ENCODE results near the gene SPATS2L.

The SPATS2L gene

GRCh38 chr2:200509235-200509611 lies 202.7 kb downstream of the SPATS2L start:
- peak overlapping the region; percentile 91 for H3K4me3 ChIP-seq (ENCODE audit: low read length)
- H3K4me2 ChIP-seq (ENCODE audit: low read length), result peak overlapping the region; percentile 87
- peaks cover 17% of the 10 kb centered on the region for H3K27me3 ChIP-seq (ENCODE audit: control insufficient read depth, insufficient read depth, low read length)
- H3K4me1 ChIP-seq (ENCODE audit: control insufficient read depth, insufficient read depth, low read length), result peaks cover 11% of the 10 kb centered on the region
- no peaks in the 10 kb centered on the region for H3K36me3 ChIP-seq (ENCODE audit: insufficient read depth, low read length)
- H3K9ac ChIP-seq (ENCODE audit: low read depth, low read length), result peak overlapping the region; percentile 90
- no peaks in the 10 kb centered on the region for H3K9me3 ChIP-seq (replicated peaks; ENCODE audit: low read length)

GRCh38 chr2:200509612-200510433 lies 203.3 kb downstream of the SPATS2L start, which contains the start of gene KCTD18:
TSS of gene KCTD18 (minus strand) at chr2:200510068. CDS start at chr2:200507016, 3,052 bp downstream.
- Histone ChIP-seq H3K36me3 (ENCODE audit: insufficient read depth, low read length) (no peaks in the 10 kb centered on the region), H3K9ac (ENCODE audit: low read depth, low read length) (peak within 1 kb of the TSS; percentile 90), H3K4me3 (ENCODE audit: low read length) (peak within 1 kb of the TSS; percentile 91), H3K4me2 (ENCODE audit: low read length) (peak within 1 kb of the TSS; percentile 87), H3K4me1 (ENCODE audit: control insufficient read depth, insufficient read depth, low read length) (peaks cover 11% of the 10 kb centered on the region), H3K9me3 (replicated peaks; ENCODE audit: low read length) (no peaks in the 10 kb centered on the region), H3K27me3 (ENCODE audit: control insufficient read depth, insufficient read depth, low read length) (peaks cover 17% of the 10 kb centered on the region)

GRCh38 chr2:200515155-200515554 lies 208.7 kb downstream of the SPATS2L start:
- H3K4me2 ChIP-seq (ENCODE audit: low read length), result no peak overlapping the region
- no peaks in the 10 kb centered on the region for H3K36me3 ChIP-seq (ENCODE audit: insufficient read depth, low read length)
- H3K9ac ChIP-seq (ENCODE audit: low read depth, low read length), result no peak overlapping the region
- no peaks in the 10 kb centered on the region for H3K9me3 ChIP-seq (replicated peaks; ENCODE audit: low read length)
- no peak overlapping the region for H3K4me3 ChIP-seq (ENCODE audit: low read length)
- H3K27me3 ChIP-seq (ENCODE audit: control insufficient read depth, insufficient read depth, low read length), result peaks cover 19% of the 10 kb centered on the region
- H3K4me1 ChIP-seq (ENCODE audit: control insufficient read depth, insufficient read depth, low read length), result peaks cover 6% of the 10 kb centered on the region

GRCh38 chr2:200523158-200523557 lies 216.7 kb downstream of the SPATS2L start:
- Histone ChIP-seq H3K4me1 (ENCODE audit: control insufficient read depth, insufficient read depth, low read length) (peaks cover 25% of the 10 kb centered on the region), H3K4me2 (ENCODE audit: low read length) (no peak overlapping the region), H3K4me3 (ENCODE audit: low read length) (no peak overlapping the region), H3K27me3 (ENCODE audit: control insufficient read depth, insufficient read depth, low read length) (peaks cover 5% of the 10 kb centered on the region), H3K36me3 (ENCODE audit: insufficient read depth, low read length) (no peaks in the 10 kb centered on the region), H3K9ac (ENCODE audit: low read depth, low read length) (no peak overlapping the region), H3K9me3 (replicated peaks; ENCODE audit: low read length) (no peaks in the 10 kb centered on the region)

GRCh38 chr2:200523604-200524003 lies 217.1 kb downstream of the SPATS2L start:
- H3K9ac ChIP-seq (ENCODE audit: low read depth, low read length), result no peak overlapping the region
- H3K4me1 ChIP-seq (ENCODE audit: control insufficient read depth, insufficient read depth, low read length), result peaks cover 27% of the 10 kb centered on the region
- H3K9me3 ChIP-seq (replicated peaks; ENCODE audit: low read length), result no peaks in the 10 kb centered on the region
- no peaks in the 10 kb centered on the region for H3K36me3 ChIP-seq (ENCODE audit: insufficient read depth, low read length)
- peaks cover 5% of the 10 kb centered on the region for H3K27me3 ChIP-seq (ENCODE audit: control insufficient read depth, insufficient read depth, low read length)
- no peak overlapping the region for H3K4me3 ChIP-seq (ENCODE audit: low read length)
- H3K4me2 ChIP-seq (ENCODE audit: low read length), result no peak overlapping the region

- peak overlapping the region; percentile 90 for H3K4me2 ChIP-seq (ENCODE audit: low read length)
- peaks cover 27% of the 10 kb centered on the region for H3K4me1 ChIP-seq (ENCODE audit: control insufficient read depth, insufficient read depth, low read length)
- no peaks in the 10 kb centered on the region for H3K9me3 ChIP-seq (replicated peaks; ENCODE audit: low read length)
- H3K4me3 ChIP-seq (ENCODE audit: low read length), result peak overlapping the region; percentile 93
- no peaks in the 10 kb centered on the region for H3K36me3 ChIP-seq (ENCODE audit: insufficient read depth, low read length)
- peak overlapping the region; percentile 86 for H3K9ac ChIP-seq (ENCODE audit: low read depth, low read length)
- H3K27me3 ChIP-seq (ENCODE audit: control insufficient read depth, insufficient read depth, low read length), result peaks cover 5% of the 10 kb centered on the region
Measured at GRCh38 chr2:200525066-200525465, 218.6 kb downstream of the SPATS2L start.

- H3K9ac ChIP-seq (ENCODE audit: low read depth, low read length), result peak overlapping the region; percentile 86
- no peaks in the 10 kb centered on the region for H3K9me3 ChIP-seq (replicated peaks; ENCODE audit: low read length)
- peak overlapping the region; percentile 90 for H3K4me2 ChIP-seq (ENCODE audit: low read length)
- peaks cover 5% of the 10 kb centered on the region for H3K27me3 ChIP-seq (ENCODE audit: control insufficient read depth, insufficient read depth, low read length)
- H3K36me3 ChIP-seq (ENCODE audit: insufficient read depth, low read length), result no peaks in the 10 kb centered on the region
- peaks cover 27% of the 10 kb centered on the region for H3K4me1 ChIP-seq (ENCODE audit: control insufficient read depth, insufficient read depth, low read length)
- peak overlapping the region; percentile 93 for H3K4me3 ChIP-seq (ENCODE audit: low read length)
Measured at GRCh38 chr2:200525551-200525881, 219.0 kb downstream of the SPATS2L start.

GRCh38 chr2:200525882-200526651 lies 219.6 kb downstream of the SPATS2L start, which contains the start of gene SGO2:
TSS of gene SGO2 (plus strand) at chr2:200526207. CDS start at chr2:200532976, 6,769 bp downstream.
- Histone ChIP-seq H3K36me3 (ENCODE audit: insufficient read depth, low read length) (no peaks in the 10 kb centered on the region), H3K4me2 (ENCODE audit: low read length) (peak within 1 kb of the TSS; percentile 90), H3K27me3 (ENCODE audit: control insufficient read depth, insufficient read depth, low read length) (peaks cover 5% of the 10 kb centered on the region), H3K9ac (ENCODE audit: low read depth, low read length) (peak within 1 kb of the TSS; percentile 86), H3K4me1 (ENCODE audit: control insufficient read depth, insufficient read depth, low read length) (peaks cover 27% of the 10 kb centered on the region), H3K9me3 (replicated peaks; ENCODE audit: low read length) (no peaks in the 10 kb centered on the region), H3K4me3 (ENCODE audit: low read length) (peak within 1 kb of the TSS; percentile 93)

GRCh38 chr2:200528228-200528627 lies 221.7 kb downstream of the SPATS2L start:
- H3K27me3 ChIP-seq (ENCODE audit: control insufficient read depth, insufficient read depth, low read length), result no peaks in the 10 kb centered on the region
- peak overlapping the region; percentile 90 for H3K4me2 ChIP-seq (ENCODE audit: low read length)
- peaks cover 27% of the 10 kb centered on the region for H3K4me1 ChIP-seq (ENCODE audit: control insufficient read depth, insufficient read depth, low read length)
- H3K9ac ChIP-seq (ENCODE audit: low read depth, low read length), result no peak overlapping the region
- no peaks in the 10 kb centered on the region for H3K9me3 ChIP-seq (replicated peaks; ENCODE audit: low read length)
- peaks cover under 1% of the 10 kb centered on the region for H3K36me3 ChIP-seq (ENCODE audit: insufficient read depth, low read length)
- no peak overlapping the region for H3K4me3 ChIP-seq (ENCODE audit: low read length)
